ENCODE data around the gene SLC9A3. TPM values are rescaled to one million over a fixed set of nuclear protein-coding genes. Genes with fewer than 3 reads are reported as not detected.

The SLC9A3 gene
- total RNA-seq, 1 donor from 2014 or later, result 1.0 TPM

GRCh38 chr5:470961-471749 is 53.1 kb downstream of the SLC9A3 start:
- intact Hi-C loops (cut with DNase I), result loop anchor here (2.0 to 10.0 kb wide), 3 partner anchors 28 to 414 kb away; partner anchors contain the start of genes CEP72 and EXOC3
- peak; percentile 62 for DNase-seq (ENCODE audit: low spot score)

GRCh38 chr5:469752-470483 is 54.3 kb downstream of the SLC9A3 start:
- intact Hi-C loops (cut with DNase I), result loop anchor here (2.0 to 10.0 kb wide), 3 partner anchors 27 to 415 kb away; partner anchors contain the start of genes CEP72 and EXOC3
- DNase-seq (ENCODE audit: low spot score), result no peak

DNA sequence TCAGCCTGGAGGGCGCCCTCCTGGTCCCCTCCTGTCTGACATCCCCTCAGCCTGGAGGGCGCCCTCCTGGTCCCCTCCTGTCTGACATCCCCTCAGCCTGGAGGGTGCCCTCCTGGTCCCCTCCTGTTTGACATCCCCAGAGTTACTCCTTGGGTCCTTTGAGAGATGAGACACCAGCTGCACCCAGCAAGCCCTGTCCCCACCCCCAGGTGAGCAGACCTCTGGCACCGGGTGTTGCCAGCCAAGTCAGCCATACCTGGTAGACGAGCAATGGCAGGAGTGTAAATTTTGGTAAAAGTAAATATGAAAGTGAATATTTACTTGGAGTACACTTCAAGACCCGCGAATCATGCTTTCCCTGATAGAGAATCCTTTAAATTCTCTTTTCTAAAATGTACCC is 55.8 kb downstream of the SLC9A3 start:
- DNase-seq (ENCODE audit: low spot score), result no peak
- intact Hi-C loops (cut with DNase I), result no loop called here

DNA sequence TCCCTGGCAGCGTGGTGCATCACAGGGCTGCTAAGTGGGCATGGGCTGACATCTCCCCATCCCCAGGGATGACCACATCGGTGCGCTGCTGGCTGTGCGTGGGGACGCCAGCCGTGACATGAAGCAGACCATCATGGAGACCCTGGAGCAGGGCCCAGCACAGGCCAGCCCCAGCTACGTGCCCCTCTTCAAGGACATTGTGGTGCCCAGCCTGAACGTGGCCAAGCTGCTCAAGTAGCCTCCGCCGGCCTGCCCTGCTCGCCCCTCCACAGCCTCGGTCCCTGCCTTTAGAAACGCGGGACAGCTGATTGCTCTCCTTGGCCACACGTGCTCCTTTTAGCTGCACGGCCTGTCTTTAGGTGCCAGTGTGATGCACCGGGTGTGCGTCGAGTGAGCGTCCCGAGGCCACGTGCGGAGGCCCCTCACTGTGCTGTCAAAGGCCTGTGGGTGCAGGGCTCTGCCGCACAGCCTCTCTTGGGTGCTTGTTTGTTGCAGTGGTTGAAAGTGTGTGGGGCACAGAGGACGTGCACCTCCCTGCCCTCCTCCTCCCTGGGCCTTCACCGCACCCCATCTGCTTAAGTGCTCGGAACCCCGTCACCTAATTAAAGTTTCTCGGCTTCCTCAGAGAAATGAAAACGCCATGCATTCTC is 57.5 kb downstream of the SLC9A3 start:
- DNase-seq (ENCODE audit: low spot score), result no peak
- intact Hi-C loops (cut with DNase I), result no loop called here

- no peak for DNase-seq (ENCODE audit: low spot score)
- intact Hi-C loops (cut with DNase I), result no loop called here
Observed at GRCh38 chr5:465591-466403, 58.5 kb downstream of the SLC9A3 start.

- intact Hi-C loops (cut with DNase I), result no loop called here
- no peak for DNase-seq (ENCODE audit: low spot score)
Observed at GRCh38 chr5:464843-465590, 59.2 kb downstream of the SLC9A3 start.

DNA sequence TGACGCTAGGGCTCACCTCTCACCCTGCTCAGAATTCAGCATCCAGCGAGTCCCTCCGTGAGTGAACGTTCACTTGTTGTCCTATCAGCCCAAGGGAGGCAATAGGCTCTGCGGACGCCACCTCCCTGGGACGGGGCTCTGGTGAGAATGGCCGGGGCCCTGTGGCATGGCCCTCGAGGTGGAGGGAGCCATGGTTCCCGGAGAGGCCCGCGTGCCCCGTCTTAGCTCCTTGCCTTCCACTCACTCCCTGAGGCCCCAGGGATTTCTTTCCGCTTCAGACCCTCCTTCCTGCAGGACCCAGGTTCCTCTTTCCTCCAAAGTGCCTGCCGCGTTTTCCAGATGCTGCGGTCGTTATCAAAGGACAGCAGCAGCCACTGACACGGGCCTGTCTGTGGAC is 59.8 kb downstream of the SLC9A3 start:
- no peak for DNase-seq (ENCODE audit: low spot score)
- intact Hi-C loops (cut with DNase I), result no loop called here

DNA sequence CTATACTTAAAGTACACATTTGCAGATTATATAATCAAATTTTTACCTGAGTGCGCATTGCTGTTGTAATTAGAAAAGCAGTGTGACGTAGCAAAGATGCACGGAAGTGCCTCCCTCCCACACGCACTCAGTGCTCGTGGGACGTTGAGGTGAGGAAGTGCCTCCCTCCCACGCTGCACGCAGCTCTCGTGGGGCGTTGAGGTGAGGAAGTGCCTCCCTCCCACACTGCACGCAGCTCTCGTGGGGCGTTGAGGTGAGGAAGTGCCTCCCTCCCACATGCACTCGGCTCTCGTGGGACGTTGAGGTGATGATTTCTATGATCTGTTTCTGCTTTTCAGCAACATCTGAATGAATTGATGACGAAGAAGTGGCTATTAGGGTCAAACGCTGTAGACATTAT is 60.3 kb downstream of the SLC9A3 start:
- intact Hi-C loops (cut with DNase I), result no loop called here

GRCh38 chr5:463301-463700 is 60.9 kb downstream of the SLC9A3 start:
- intact Hi-C loops (cut with DNase I), result no loop called here
- no peak for DNase-seq (ENCODE audit: low spot score)

More for the DNA sequence above, 60.3 kb downstream of the SLC9A3 start:
- DNase-seq (ENCODE audit: low spot score), result no peak

DNA sequence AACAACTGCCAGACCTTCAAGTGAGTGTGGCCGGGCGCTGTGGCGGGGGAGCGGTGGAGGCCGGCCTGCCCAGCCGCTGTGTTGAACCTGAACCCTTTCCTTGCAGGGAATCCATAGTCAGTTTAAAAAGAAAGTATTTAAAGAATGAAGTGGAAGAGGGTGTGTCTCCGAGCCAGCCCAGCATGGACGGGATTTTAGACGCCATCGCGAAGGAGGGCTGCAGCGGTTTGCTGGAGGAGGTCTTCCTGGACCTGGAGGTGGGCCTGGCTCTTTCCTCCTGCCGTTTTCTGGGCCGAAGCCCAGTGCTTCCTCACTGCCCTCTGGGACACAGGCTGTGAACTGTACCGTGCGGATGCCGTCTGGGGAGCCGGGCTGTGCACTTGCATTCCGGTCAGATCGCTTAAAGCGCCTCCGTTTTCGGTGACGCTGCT is 62.2 kb downstream of the SLC9A3 start:
- intact Hi-C loops (cut with DNase I), result no loop called here
- no peak for DNase-seq (ENCODE audit: low spot score)

GRCh38 chr5:460273-460625 is 64.0 kb downstream of the SLC9A3 start:
- intact Hi-C loops (cut with DNase I), result no loop called here
- DNase-seq (ENCODE audit: low spot score), result no peak

GRCh38 chr5:459562-460272 is 64.5 kb downstream of the SLC9A3 start:
- DNase-seq (ENCODE audit: low spot score), result peak; percentile 51
- intact Hi-C loops (cut with DNase I), result no loop called here

GRCh38 chr5:458547-459353 is 65.5 kb downstream of the SLC9A3 start:
- intact Hi-C loops (cut with DNase I), result no loop called here
- DNase-seq (ENCODE audit: low spot score), result peak; percentile 46

DNA sequence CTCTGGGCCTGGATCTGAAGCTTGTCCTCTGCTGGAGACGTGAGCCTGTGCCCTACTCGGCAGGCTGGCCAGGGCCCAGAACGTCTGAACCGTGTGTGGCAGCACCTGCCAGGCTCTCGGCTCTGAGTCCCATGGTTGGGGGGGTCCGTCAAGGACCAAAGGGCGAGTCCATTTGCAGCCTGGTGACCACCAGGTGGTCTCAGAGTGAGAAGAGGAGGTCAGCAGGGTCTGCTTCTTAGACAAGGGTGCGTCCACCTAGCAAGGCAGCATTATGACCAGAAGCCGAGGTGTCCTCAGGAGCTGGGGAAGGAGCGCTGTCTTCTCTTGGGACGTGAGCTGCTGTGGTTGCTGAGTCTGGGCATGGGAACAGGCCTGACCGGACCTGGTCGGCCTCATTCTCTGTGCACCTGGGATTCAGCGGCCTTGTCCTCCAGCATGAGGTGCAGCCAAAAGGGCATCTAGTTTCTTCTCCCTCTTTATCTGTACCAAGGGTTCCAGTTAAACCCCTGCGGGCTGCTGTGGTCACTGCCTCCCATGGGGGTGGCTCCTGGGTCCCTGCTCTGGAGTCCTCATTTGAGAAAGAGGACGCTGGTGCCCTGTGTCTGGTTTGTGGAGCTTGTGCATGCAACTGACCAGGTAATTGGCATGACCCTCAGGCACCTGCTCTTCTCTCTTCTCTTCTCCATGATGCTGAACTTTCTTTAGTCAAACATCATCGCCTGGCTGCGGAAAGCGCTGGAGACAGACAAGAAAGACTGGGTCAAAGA is 66.9 kb downstream of the SLC9A3 start:
- peak; percentile 70 for DNase-seq (ENCODE audit: low spot score)
- intact Hi-C loops (cut with DNase I), result no loop called here

GRCh38 chr5:456351-457194 is 67.7 kb downstream of the SLC9A3 start:
- DNase-seq (ENCODE audit: low spot score), result peak; percentile 70
- intact Hi-C loops (cut with DNase I), result no loop called here

DNA sequence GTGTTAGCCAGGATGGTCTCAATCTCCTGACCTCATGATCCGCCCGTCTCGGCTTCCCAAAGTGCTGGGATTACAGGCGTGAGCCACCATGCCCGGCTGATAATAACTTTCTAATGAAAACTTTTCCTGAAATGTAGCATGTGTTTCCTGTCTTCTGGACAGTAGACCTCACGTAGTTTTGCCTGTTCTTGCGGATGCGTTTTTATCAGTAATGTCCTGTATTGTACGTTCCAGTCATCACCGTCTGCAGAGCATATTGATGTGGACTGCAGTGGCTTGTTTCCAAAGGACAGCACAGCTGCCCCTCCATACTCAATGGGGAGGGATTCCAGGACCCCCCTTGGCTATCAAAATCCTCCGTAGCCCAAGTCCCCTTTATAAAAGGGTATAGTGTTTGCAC is 68.4 kb downstream of the SLC9A3 start:
- intact Hi-C loops (cut with DNase I), result no loop called here
- DNase-seq (ENCODE audit: low spot score), result no peak

Measured in cardiac septum (tissue), 1 donor.